GM12864 (cell line): ENCODE results near the gene PLCG2.
"Not testable (repeated sequence)": the region's sequence is repeated elsewhere in the genome, so short reads cannot be mapped to it uniquely, and the experiment has no call there.

Experiments
- DNase-seq: peaks from one replicate; pipeline ENCODE4 v3.0.0-alpha.2; 2011; ENCODE audit warnings: low read depth
- H3K4me3 ChIP-seq: 2 replicates; pipeline ENCODE4 v1.5.1; 2011; ENCODE audit warnings: mild to moderate bottlenecking, low read depth, low read length, control low read depth
- TF ChIP-seq, protein P1 (sequence below): IDR thresholded peaks from 2 replicates; pipeline ENCODE4 v1.5.1; 2011; ENCODE audit warnings: low read depth, mild to moderate bottlenecking, moderate library complexity, low read length, control low read depth, inconsistent platforms; ENCODE audit errors: missing control alignments

Gene PLCG2

DNA sequence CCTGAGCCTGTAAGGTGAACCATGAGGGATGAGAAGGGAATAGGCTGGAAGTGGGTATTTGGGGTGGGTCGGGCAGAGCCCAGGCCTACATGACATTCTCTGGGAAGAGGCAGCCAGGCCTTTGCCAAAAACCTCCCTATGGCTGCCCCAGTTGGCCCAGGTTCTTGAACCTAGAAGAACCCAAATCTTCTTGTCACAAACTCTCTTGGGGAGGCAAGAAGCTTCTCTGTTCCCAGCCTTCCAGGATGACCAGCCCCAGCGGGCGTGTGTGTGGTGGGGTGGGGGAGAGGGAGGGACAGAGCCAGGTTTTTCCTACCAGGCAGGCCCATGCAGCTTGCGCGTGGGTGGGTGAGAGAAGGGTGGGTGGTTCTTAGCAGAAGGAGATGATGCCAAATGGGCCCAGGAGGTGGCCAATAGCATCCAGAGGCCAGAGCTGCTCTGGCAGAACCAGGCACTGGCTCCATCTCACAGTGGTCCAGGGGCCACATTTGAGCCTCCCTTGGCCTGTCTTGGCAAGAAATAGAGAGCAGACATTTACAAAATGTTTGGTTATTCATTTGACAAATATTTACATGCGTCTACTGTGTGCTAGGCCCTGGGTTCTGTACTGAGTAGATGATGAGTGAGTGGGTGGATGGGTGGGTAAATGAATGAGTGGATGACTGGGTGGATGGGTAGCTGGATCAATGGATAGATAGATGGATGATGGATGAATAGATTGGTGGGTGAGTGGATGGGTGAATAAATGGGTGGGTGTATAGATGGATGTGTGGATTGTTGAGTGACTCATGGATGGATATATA lies 44.3 kb upstream of the PLCG2 start:
- H3K4me3 ChIP-seq: no peak overlapping the region
- DNase-seq: no peak
- TF ChIP-seq, protein P1, sequence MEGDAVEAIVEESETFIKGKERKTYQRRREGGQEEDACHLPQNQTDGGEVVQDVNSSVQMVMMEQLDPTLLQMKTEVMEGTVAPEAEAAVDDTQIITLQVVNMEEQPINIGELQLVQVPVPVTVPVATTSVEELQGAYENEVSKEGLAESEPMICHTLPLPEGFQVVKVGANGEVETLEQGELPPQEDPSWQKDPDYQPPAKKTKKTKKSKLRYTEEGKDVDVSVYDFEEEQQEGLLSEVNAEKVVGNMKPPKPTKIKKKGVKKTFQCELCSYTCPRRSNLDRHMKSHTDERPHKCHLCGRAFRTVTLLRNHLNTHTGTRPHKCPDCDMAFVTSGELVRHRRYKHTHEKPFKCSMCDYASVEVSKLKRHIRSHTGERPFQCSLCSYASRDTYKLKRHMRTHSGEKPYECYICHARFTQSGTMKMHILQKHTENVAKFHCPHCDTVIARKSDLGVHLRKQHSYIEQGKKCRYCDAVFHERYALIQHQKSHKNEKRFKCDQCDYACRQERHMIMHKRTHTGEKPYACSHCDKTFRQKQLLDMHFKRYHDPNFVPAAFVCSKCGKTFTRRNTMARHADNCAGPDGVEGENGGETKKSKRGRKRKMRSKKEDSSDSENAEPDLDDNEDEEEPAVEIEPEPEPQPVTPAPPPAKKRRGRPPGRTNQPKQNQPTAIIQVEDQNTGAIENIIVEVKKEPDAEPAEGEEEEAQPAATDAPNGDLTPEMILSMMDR: no peak

DNA sequence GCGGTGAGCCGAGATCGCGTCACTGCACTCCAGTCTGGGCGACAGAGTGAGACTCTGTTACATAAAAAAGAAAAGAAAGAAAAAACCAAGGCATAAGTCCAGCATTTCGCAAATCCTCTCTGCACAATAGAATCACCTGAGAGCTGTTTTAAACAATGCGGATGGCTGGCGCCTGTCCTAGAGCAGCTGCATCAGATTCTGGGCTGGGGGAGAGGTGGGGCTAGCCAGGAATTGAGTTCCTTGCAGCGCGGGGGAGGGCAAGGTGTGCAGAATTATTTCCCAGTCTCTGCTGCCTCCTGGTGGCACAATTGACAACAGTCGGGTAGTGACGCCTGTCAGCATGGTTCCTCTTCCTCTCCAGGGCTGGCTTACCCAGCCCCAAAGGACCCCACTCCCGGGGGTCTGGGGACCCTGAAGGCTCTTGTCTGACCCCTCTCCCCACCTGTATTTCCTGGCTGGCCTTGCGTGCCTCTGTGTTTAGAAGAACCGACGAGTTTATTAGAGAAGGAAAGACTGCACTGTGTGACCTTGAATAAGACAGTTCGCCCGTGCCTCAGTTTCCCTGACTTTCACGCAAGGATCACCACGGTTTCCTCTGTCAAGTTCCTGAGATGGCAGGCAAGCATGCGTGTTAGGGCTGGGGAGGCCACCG lies 41.1 kb upstream of the PLCG2 start:
- H3K4me3 ChIP-seq: peak overlapping the region; percentile 37
- TF ChIP-seq, protein P1: peak; percentile 88
- peak; percentile 77 for DNase-seq

DNA sequence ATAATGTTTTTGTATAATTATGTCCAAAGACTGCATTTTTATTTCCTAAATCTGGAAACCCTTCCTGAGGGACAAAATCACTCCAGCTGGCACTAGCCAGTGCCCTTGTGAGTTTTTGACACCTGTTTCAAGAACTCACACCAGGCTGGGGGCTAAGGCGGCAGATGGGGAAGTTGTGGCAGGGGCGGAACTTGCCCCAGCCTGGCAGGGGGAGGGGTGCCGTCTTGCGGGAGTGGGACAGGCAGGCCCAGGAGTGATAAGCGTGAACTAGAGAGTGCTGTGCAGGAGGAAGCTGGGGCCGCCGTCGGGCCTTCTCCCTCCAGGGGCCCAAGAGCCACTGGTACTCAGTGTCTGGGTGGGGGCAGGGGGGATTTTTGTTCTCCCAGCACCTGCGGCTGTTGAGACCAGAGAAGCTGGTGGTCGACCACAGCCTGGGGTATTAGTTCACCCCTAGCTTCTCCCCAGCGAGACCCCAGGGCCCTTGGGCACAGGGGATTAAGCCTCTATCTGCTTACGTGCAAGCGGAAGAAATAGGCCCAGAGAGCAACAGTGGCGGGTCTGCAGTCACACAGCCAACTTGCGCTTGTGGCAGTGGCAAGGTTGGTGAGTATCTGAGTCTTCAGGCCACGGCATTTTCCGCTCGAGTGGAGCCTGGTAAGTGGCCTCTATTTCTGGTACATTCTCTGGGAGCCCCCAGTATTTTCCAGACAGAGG lies 40.2 kb upstream of the PLCG2 start:
- TF ChIP-seq, protein P1: no peak
- no peak for DNase-seq
- peak overlapping the region; percentile 37 for H3K4me3 ChIP-seq

DNA sequence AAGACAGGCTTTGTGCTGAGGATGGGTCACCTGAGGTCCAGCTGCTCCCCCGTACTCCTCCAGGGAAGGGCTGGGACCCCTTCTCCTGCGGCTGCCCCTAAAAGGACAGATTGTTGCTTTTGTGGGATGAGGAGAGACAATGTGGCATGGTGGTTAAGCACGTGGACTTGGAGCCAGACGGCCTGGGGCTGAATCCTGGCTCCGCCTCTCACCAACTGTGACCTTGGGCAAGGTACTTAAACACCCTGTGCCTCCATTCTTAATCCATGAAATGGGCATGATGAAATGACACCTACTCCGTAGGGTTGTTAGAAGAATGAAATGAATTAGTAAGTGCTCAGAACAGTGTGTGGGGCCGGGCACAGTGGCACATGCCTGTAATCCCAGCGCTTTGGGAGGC lies 39.6 kb upstream of the PLCG2 start:
- no peak for DNase-seq
- peak overlapping the region; percentile 37 for H3K4me3 ChIP-seq
- TF ChIP-seq, protein P1: no peak

DNA sequence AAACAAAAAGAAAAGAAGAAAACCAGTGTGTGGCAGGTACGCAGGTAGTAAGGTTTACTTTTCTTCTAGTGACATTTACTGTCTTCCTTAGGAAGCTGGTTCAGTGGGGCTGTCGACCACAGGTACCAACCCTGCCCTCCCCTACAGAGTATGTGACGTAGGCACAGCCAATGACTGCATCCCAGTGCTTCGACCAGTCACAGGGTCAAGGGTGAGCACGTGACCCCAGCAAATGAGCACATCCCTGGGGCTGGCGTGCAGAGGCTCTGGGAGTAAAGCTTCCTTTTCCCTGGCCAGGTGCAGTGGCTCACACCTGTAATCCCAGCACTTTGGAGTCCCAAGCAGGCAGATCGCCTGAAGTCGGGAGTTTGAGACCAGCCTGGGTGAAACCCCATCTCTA lies 38.9 kb upstream of the PLCG2 start:
- peak; percentile 70 for DNase-seq
- H3K4me3 ChIP-seq: peak overlapping the region; percentile 39
- TF ChIP-seq, protein P1: no peak

DNA sequence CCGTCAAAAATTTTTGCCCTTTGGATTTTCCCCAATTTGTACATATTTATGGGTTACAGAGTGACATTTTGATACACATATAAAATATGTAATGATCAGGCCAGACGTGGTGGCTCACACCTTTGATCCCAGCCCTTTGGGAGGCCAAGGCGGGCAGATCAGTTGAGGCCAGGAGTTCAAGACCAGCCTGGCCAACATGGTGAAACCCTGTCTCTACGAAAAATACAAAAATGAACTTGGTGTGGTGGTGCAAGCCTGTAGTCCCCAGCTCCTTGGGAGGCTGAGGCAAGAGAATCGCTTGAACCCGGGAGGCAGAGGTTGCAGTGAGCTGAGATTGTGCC lies 37.7 kb upstream of the PLCG2 start:
- not testable (repeated sequence) for DNase-seq, H3K4me3 ChIP-seq

DNA sequence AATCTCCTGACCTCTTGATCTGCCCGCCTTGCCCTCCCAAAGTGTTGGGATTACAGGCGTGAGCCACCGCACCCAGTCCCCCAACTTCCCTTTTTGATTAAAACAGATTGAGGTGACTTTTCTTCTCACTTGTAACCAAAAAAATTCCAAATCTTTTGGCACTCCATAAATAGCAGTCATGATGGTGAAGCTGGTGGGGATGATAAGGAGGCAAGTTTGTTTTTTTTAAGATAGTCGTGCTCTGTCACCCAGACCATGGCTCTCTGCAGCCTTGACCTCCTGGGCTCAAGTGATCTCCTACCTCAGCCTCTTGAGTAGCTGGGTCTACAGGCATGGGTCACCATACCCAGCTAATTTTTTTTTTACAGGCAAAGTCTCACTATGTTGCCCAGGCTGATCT lies 34.7 kb upstream of the PLCG2 start:
- no peak for DNase-seq
- TF ChIP-seq, protein P1: no peak
- H3K4me3 ChIP-seq: no peak overlapping the region
